GM19099 (cell line): ENCODE data around the gene INTS11.

ENCODE experiments used
- POLR2A ChIP-seq: IDR thresholded peaks from 3 replicates; pipeline ENCODE4 v1.6.1; 2011; ENCODE audit warnings: low read depth; ENCODE audit not compliant: insufficient read length; ENCODE audit errors: extremely low read depth

The INTS11 gene

GRCh38 chr1:1331068-1331965 is 6.9 kb upstream of the INTS11 start, which contains the start of gene TAS1R3:
Gene TAS1R3 (plus strand): TSS chr1:1331280. CDS start chr1:1331346, 66 bp downstream.
- no peak for TF ChIP-seq POLR2A

GRCh38 chr1:1330366-1331067 is 6.1 kb upstream of the INTS11 start:
- no peak for TF ChIP-seq POLR2A

- no peak for TF ChIP-seq POLR2A
These were observed 5.1 kb upstream of the INTS11 start for GRCh38 chr1:1329304-1330210.

GRCh38 chr1:1328254-1328653 is 3.8 kb upstream of the INTS11 start:
- TF ChIP-seq POLR2A = no peak

GRCh38 chr1:1327291-1327690 is 2.8 kb upstream of the INTS11 start:
- TF ChIP-seq POLR2A = no peak

- no peak for TF ChIP-seq POLR2A
These were observed 1.7 kb upstream of the INTS11 start for GRCh38 chr1:1326075-1326605.

- TF ChIP-seq POLR2A = no peak
These were observed 1.0 kb upstream of the INTS11 start for GRCh38 chr1:1325288-1326074.

GRCh38 chr1:1324084-1324523 is 356 bp downstream of the INTS11 start:
- no peak for TF ChIP-seq POLR2A

GRCh38 chr1:1322952-1323351 is 1.5 kb downstream of the INTS11 start:
- no peak for TF ChIP-seq POLR2A

- no peak for TF ChIP-seq POLR2A
These were observed 2.0 kb downstream of the INTS11 start for GRCh38 chr1:1322418-1322817.

GRCh38 chr1:1321477-1321876 is 3.0 kb downstream of the INTS11 start:
- no peak for TF ChIP-seq POLR2A

GRCh38 chr1:1320666-1321448 is 3.6 kb downstream of the INTS11 start:
- TF ChIP-seq POLR2A = no peak

GRCh38 chr1:1319646-1319941 is 4.9 kb downstream of the INTS11 start:
- no peak for TF ChIP-seq POLR2A
